Fibroblast of villous mesenchyme (primary cell): ENCODE results near the gene GBA2. TPM values are rescaled to one million over a fixed set of nuclear protein-coding genes. Genes with fewer than 3 reads are reported as not detected.

Experiments
- DNase-seq: peaks from one replicate; pipeline ENCODE4 v3.0.0-alpha.2; 2010; ENCODE audit warnings: low read depth
- H3K4me3 ChIP-seq: 2 replicates; pipeline ENCODE4 v1.5.1; 2011; ENCODE audit warnings: low read depth, mild to moderate bottlenecking, low read length
- CTCF ChIP-seq: IDR thresholded peaks from 2 replicates; pipeline ENCODE4 v1.5.1; 2012; ENCODE audit warnings: low read depth, mild to moderate bottlenecking, low read length; ENCODE audit not compliant: insufficient read depth
- total RNA-seq: library from RNA; depleted of rRNA; stranded (reverse); fragments of >200 nt; gene quantifications from 2 replicates; pipeline ENCODE4 v1.2.3, GENCODE V29; 2012

Gene GBA2
- total RNA-seq, 1 donor, result 38.4 TPM

- H3K4me3 ChIP-seq, result no peak overlapping the region
- no peak for DNase-seq
- TF ChIP-seq CTCF, result no peak
Observed at GRCh38 chr9:35743880-35744518, 5.0 kb downstream of the GBA2 start.

- no peak for TF ChIP-seq CTCF
- no peak overlapping the region for H3K4me3 ChIP-seq
- DNase-seq, result no peak
Observed at GRCh38 chr9:35743452-35743851, 5.6 kb downstream of the GBA2 start.

GRCh38 chr9:35741740-35742139, 7.3 kb downstream of the GBA2 start:
- no peak for DNase-seq
- TF ChIP-seq CTCF, result no peak
- no peak overlapping the region for H3K4me3 ChIP-seq

GRCh38 chr9:35740243-35740642, 8.8 kb downstream of the GBA2 start:
- no peak for DNase-seq
- no peak for TF ChIP-seq CTCF
- H3K4me3 ChIP-seq, result no peak overlapping the region

- DNase-seq, result no peak
- TF ChIP-seq CTCF, result no peak
- H3K4me3 ChIP-seq, result no peak overlapping the region
Observed at GRCh38 chr9:35738924-35739323, 10.1 kb downstream of the GBA2 start.

GRCh38 chr9:35738186-35738585, 10.8 kb downstream of the GBA2 start:
- H3K4me3 ChIP-seq, result no peak overlapping the region
- no peak for DNase-seq
- no peak for TF ChIP-seq CTCF

GRCh38 chr9:35737143-35737542, 11.9 kb downstream of the GBA2 start:
- DNase-seq, result no peak
- H3K4me3 ChIP-seq, result no peak overlapping the region
- no peak for TF ChIP-seq CTCF
